Measurements from ENCODE around the gene INO80. TPM values are rescaled to one million over a fixed set of nuclear protein-coding genes. Genes with fewer than 3 reads are reported as not detected.

The INO80 gene
- total and polyA plus RNA-seq, 2 donors (not counting 1 experiment from before 2014, with no cell fraction given) = 5.7 to 34.0 TPM

GRCh38 chr15:41043276-41043951 is 72.7 kb downstream of the INO80 start:
- H3K36me3 ChIP-seq (ENCODE audit: control insufficient read depth, insufficient read depth, low read length) = peaks cover 3% of the 10 kb centered on the region
- H3K4me3 ChIP-seq (replicated peaks in 1 of 4; ENCODE audit: control extremely low read depth in 1 of 4, insufficient read depth in 1 of 4, low read depth in 3 of 4, low read length in 4 of 4) = no peak overlapping the region
- H2AFZ ChIP-seq (ENCODE audit: low read length) = no peak overlapping the region
- H3K4me1 ChIP-seq (ENCODE audit: control insufficient read depth, extremely low read depth, insufficient read depth, low read length) = peaks cover 2% of the 10 kb centered on the region
- no peaks in the 10 kb centered on the region for H4K20me1 ChIP-seq (ENCODE audit: control insufficient read depth, extremely low read depth, insufficient read depth, low read length)
- H3K27ac ChIP-seq (ENCODE audit: insufficient read depth, low read length) = no peak overlapping the region
- no peak overlapping the region for H3K9ac ChIP-seq (ENCODE audit: insufficient read depth, low read length)
- H3K4me2 ChIP-seq (ENCODE audit: extremely low read depth, insufficient read depth, low read length) = no peak overlapping the region
- no peaks in the 10 kb centered on the region for H3K79me2 ChIP-seq (ENCODE audit: control insufficient read depth, insufficient read depth, low read length)
- no peak for TF ChIP-seq EZH2 (IDR thresholded peaks at IDR 0.05; ENCODE audit: low read length, missing control alignments)
- no peak for TF ChIP-seq CTCF (conservative IDR thresholded peaks at IDR 0.05 in 1 of 2, IDR thresholded peaks at IDR 0.05 in 1 of 2; ENCODE audit: low read depth in 1 of 2, low read length in 2 of 2)
- H3K9me3 ChIP-seq (ENCODE audit: control insufficient read depth, insufficient read depth, low read depth, low read length) = no peaks in the 10 kb centered on the region
- DNase-seq (ENCODE audit: low read depth in 2 of 2) = peak; percentile 75 to 79
- H3K27me3 ChIP-seq (ENCODE audit: control insufficient read depth, insufficient read depth, low read length) = no peaks in the 10 kb centered on the region

DNA sequence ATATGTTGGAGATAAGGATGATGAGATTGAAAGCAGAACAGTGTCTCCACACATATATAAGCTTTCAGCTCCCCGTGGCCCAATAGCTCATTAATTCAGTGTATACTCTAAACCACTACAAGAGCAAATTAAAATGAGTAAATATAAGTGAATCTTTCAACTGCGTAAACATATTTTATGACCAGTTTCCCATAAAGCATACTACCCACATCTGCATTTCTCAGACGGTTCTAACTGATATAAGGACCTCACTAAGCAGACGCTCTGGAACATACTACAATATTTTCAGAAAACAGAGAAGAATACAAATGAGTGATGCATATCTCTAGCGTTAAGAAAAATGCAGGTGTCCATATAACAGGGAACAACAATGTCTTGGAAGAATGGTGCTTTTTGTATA is 73.2 kb downstream of the INO80 start:
- no peak for DNase-seq (ENCODE audit: low read depth in 2 of 2)
- no peak for TF ChIP-seq EZH2 (IDR thresholded peaks at IDR 0.05; ENCODE audit: low read length, missing control alignments)
- no peak for TF ChIP-seq CTCF (conservative IDR thresholded peaks at IDR 0.05 in 1 of 2, IDR thresholded peaks at IDR 0.05 in 1 of 2; ENCODE audit: low read depth in 1 of 2, low read length in 2 of 2)
- Histone ChIP-seq H3K4me3 (replicated peaks in 1 of 4; ENCODE audit: control extremely low read depth in 1 of 4, insufficient read depth in 1 of 4, low read depth in 3 of 4, low read length in 4 of 4) (no peak overlapping the region), H3K9ac (ENCODE audit: insufficient read depth, low read length) (no peak overlapping the region), H3K27me3 (ENCODE audit: control insufficient read depth, insufficient read depth, low read length) (no peaks in the 10 kb centered on the region), H3K9me3 (ENCODE audit: control insufficient read depth, insufficient read depth, low read depth, low read length) (no peaks in the 10 kb centered on the region), H3K4me2 (ENCODE audit: extremely low read depth, insufficient read depth, low read length) (no peak overlapping the region), H3K79me2 (ENCODE audit: control insufficient read depth, insufficient read depth, low read length) (no peaks in the 10 kb centered on the region), H3K36me3 (ENCODE audit: control insufficient read depth, insufficient read depth, low read length) (peaks cover 3% of the 10 kb centered on the region), H3K27ac (ENCODE audit: insufficient read depth, low read length) (no peak overlapping the region), H4K20me1 (ENCODE audit: control insufficient read depth, extremely low read depth, insufficient read depth, low read length) (no peaks in the 10 kb centered on the region), H2AFZ (ENCODE audit: low read length) (no peak overlapping the region), H3K4me1 (ENCODE audit: control insufficient read depth, extremely low read depth, insufficient read depth, low read length) (peaks cover 2% of the 10 kb centered on the region)

DNA sequence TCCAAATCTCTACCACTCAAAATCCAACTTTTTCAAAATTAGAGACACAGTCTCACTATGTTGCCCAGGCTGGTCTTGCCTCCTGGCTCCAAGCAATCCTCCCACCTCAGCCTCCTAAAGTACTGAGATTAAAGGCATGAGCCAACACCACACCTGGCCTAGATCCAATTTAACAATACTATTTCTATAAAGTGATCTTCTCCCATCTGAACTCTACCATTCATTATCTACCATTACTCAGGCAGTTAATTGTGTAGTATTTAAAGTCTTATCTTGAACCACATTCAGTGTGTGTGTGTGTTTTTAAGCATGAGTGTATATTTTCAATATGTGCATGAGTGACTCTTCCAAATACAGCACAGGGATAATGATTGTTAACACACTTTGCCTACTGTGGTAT is 77.0 kb downstream of the INO80 start:
- H3K4me3 ChIP-seq (replicated peaks in 1 of 4; ENCODE audit: control extremely low read depth in 1 of 4, insufficient read depth in 1 of 4, low read depth in 3 of 4, low read length in 4 of 4) = no peak overlapping the region
- H3K27me3 ChIP-seq (ENCODE audit: control insufficient read depth, insufficient read depth, low read length) = no peaks in the 10 kb centered on the region
- H2AFZ ChIP-seq (ENCODE audit: low read length) = no peak overlapping the region
- no peak overlapping the region for H3K27ac ChIP-seq (ENCODE audit: insufficient read depth, low read length)
- TF ChIP-seq EZH2 (IDR thresholded peaks at IDR 0.05; ENCODE audit: low read length, missing control alignments) = no peak
- TF ChIP-seq CTCF (conservative IDR thresholded peaks at IDR 0.05 in 1 of 2, IDR thresholded peaks at IDR 0.05 in 1 of 2; ENCODE audit: low read depth in 1 of 2, low read length in 2 of 2) = no peak
- H3K36me3 ChIP-seq (ENCODE audit: control insufficient read depth, insufficient read depth, low read length) = no peaks in the 10 kb centered on the region
- H4K20me1 ChIP-seq (ENCODE audit: control insufficient read depth, extremely low read depth, insufficient read depth, low read length) = no peaks in the 10 kb centered on the region
- no peaks in the 10 kb centered on the region for H3K9me3 ChIP-seq (ENCODE audit: control insufficient read depth, insufficient read depth, low read depth, low read length)
- H3K79me2 ChIP-seq (ENCODE audit: control insufficient read depth, insufficient read depth, low read length) = no peaks in the 10 kb centered on the region
- no peak for DNase-seq (ENCODE audit: low read depth in 2 of 2)
- H3K9ac ChIP-seq (ENCODE audit: insufficient read depth, low read length) = no peak overlapping the region
- H3K4me1 ChIP-seq (ENCODE audit: control insufficient read depth, extremely low read depth, insufficient read depth, low read length) = peaks cover 2% of the 10 kb centered on the region
- no peak overlapping the region for H3K4me2 ChIP-seq (ENCODE audit: extremely low read depth, insufficient read depth, low read length)

Data from fibroblast of lung (primary cell).